Activated CD4-positive, alpha-beta T cell treated with anti-CD3 and anti-CD28 coated beads, Interleukin-2, amount 10 ng/mL, durations not matched to agents 24 days and 14 days (primary cell): Measurements from ENCODE around the gene DAAM1. TPM values are rescaled to one million over a fixed set of nuclear protein-coding genes. Genes with fewer than 3 reads are reported as not detected.

Experiments used
- DNase-seq: peaks from one replicate; pipeline ENCODE4 v3.0.0; 2022
- H3K27ac Mint-ChIP-seq: one replicate; pipeline ENCODE4 v1.8.0; 2022; ENCODE audit warnings: mild to moderate bottlenecking, mixed read lengths
- H3K27me3 Mint-ChIP-seq: one replicate; pipeline ENCODE4 v1.8.0; 2022; ENCODE audit warnings: mixed read lengths
- H3K36me3 Mint-ChIP-seq: one replicate; pipeline ENCODE4 v1.8.0; 2022; ENCODE audit warnings: low read depth, mild to moderate bottlenecking, mixed read lengths
- H3K4me1 Mint-ChIP-seq: one replicate; pipeline ENCODE4 v1.8.0; 2021; ENCODE audit warnings: mixed read lengths
- H3K4me3 Mint-ChIP-seq: one replicate; pipeline ENCODE4 v1.8.0; 2022; ENCODE audit warnings: mild to moderate bottlenecking, moderate library complexity, mixed read lengths
- H3K9me3 Mint-ChIP-seq: one replicate; pipeline ENCODE4 v1.8.0; 2021; ENCODE audit warnings: mixed read lengths
- intact Hi-C: fragments of 100-400 bp; cut with micrococcal nuclease; formaldehyde crosslinking; loops from one replicate; pipeline ENCODE4 v1.15.1; 2023
- total RNA-seq: library from RNA; stranded (reverse); gene quantifications from 2 replicates; pipeline ENCODE4 v1.2.3, GENCODE V29; 2022

DAAM1 gene
- total RNA-seq, 1 donor from 2014 or later: 7.2 TPM

DNA sequence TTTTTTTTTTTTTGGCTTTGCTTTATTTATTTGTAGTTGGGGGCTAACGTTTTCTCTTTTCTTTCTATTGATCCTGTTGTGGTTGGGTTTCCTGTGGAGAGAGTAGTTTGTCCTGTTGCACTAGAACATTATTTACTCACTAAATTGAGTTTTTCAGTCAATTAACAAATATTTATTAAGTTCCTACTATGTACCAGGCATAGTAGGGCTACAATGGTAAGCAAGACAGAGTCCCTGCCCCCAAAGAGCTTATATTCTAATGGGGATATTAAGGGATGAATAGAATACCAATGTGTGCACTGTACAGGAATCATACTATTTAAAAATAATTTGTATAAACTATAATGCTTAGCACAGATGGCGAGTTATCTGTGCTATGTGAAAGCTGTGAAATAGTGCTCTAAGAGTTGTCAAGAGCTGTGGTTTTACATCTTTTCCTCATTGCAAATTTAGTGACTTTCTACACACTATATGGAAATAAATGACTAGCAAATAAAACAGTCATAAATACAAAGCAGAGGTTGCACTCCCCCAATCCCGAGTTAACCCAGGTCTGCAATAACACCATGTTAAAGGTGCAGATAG, 181.8 kb downstream of the DAAM1 start:
- Mint-ChIP-seq H3K27me3 (peaks cover 4% of the 10 kb centered on the region), H3K36me3 (no peaks in the 10 kb centered on the region), H3K4me1 (no peaks in the 10 kb centered on the region), H3K4me3 (no peak overlapping the region), H3K27ac (no peak overlapping the region), H3K9me3 (no peaks in the 10 kb centered on the region)
- intact Hi-C loops: no loop called here
- DNase-seq: no peak

DNA sequence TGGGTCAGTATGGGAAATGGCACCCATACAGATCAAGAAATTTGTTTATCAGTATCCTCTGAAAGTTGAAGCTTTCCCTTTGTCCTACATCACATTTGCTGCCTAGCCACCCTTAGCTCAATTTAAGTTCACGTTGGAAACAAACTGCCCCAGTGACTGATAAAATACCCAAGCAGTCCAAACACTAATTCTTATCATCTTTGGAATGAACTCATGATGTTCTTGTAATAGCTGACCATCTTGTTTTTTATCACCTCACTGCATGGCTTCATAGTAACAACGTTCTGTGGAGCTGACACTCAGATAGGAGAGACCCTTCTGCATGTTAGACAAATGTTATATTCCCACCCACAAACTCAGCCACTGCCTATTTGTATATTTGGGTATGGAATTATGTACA, 183.3 kb downstream of the DAAM1 start:
- DNase-seq: no peak
- intact Hi-C loops: no loop called here
- peaks cover 4% of the 10 kb centered on the region for H3K27me3 Mint-ChIP-seq
- H3K4me1 Mint-ChIP-seq: no peaks in the 10 kb centered on the region
- H3K4me3 Mint-ChIP-seq: no peak overlapping the region
- no peak overlapping the region for H3K27ac Mint-ChIP-seq
- H3K9me3 Mint-ChIP-seq: no peaks in the 10 kb centered on the region
- H3K36me3 Mint-ChIP-seq: no peaks in the 10 kb centered on the region

DNA sequence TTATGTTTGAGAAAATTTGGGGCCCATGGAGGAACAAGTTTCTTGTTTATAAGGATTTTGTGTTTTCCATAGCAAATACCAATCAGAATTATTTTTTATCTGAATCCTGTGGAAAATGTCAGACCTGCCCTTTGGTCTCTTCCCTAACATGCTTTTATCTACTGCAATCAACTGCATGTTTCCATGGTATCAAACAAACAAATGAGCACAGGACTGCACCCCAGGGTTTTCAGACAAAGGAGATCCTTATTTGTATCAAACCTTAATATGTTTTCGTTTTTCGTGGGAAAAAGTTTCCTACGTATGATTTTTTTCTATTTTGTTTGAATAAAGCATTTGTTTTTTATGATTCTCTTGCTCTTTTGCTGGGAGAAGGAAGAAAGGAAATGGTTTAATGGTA, 185.6 kb downstream of the DAAM1 start:
- intact Hi-C loops: no loop called here
- no peaks in the 10 kb centered on the region for H3K4me1 Mint-ChIP-seq
- H3K36me3 Mint-ChIP-seq: no peaks in the 10 kb centered on the region
- H3K27ac Mint-ChIP-seq: no peak overlapping the region
- DNase-seq: no peak
- no peak overlapping the region for H3K4me3 Mint-ChIP-seq
- H3K9me3 Mint-ChIP-seq: no peaks in the 10 kb centered on the region
- H3K27me3 Mint-ChIP-seq: peaks cover 8% of the 10 kb centered on the region

DNA sequence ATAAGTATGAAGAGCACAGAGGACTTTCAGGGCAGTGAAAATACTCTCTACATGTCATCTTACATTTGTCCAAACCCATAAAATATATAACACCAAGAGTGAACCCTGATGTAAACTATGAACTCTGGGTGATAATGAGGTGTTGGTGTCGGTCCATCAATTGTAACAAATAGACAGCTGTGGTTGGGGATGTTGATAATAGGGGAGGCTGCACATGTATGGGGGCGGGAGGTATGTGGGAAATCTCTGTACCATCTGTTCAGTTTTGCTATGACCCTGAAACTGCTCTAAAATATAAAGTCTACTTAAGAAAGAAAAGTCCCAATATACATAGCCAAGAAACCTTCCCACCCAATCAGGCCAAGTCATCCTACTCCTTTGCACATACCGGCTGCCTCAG, 188.2 kb downstream of the DAAM1 start:
- Mint-ChIP-seq H3K27ac (no peak overlapping the region), H3K36me3 (no peaks in the 10 kb centered on the region), H3K9me3 (no peaks in the 10 kb centered on the region), H3K27me3 (peaks cover 11% of the 10 kb centered on the region), H3K4me1 (no peaks in the 10 kb centered on the region), H3K4me3 (no peak overlapping the region)
- intact Hi-C loops: no loop called here
- DNase-seq: peak; percentile 13

DNA sequence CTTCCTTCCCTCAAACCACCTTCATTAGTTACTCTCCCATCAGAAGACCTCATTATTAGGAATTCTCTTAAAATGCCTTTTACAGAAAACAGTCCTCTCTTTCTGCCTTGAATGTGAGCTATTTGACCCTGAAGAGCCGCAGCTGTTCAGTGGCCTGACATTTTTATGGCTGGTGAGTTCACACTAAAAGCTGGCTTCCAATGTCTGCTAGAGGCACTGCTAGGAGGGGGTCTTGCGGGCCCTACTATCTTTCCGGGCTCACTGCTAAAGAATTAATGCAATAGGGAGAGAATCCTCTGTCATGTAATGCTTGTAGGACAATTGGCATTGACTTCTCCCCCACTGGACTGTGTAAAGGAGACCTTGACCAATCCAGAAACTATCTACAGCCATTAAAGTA, 189.0 kb downstream of the DAAM1 start:
- Mint-ChIP-seq H3K4me3 (no peak overlapping the region), H3K9me3 (peaks cover 2% of the 10 kb centered on the region), H3K27me3 (peaks cover 13% of the 10 kb centered on the region), H3K27ac (no peak overlapping the region), H3K36me3 (no peaks in the 10 kb centered on the region), H3K4me1 (no peaks in the 10 kb centered on the region)
- peak; percentile 39 for DNase-seq
- intact Hi-C loops: no loop called here

DNA sequence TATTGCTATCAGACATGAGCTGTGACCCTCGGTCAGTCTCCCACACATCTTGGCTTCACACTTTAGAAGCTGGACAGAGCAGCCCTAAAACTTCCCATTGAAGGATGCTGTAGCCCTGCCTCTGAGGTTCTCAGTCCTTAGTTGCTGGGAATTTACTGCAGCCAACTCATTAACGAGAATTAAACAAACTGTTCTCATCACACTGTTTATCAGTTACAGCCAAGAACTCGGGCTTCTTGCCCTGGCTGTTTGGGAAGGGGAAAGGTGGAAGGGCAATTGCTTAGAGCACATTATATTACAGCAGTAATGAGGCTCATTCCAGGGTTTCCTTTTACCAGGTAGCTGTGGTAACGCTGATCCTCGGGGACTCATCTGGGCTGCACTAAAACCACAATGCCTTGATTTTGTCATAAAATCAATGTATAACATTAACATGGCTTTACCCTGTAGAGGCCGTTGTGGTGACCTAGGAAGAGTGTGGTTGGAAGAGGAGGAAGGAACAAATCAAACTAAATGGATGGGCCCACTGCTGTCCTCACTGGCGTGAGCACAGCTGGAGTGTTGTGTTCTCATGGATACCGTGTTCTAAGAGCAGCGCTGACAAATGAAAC, 189.6 kb downstream of the DAAM1 start:
- Mint-ChIP-seq H3K27ac (no peak overlapping the region), H3K4me3 (no peak overlapping the region), H3K9me3 (peaks cover 3% of the 10 kb centered on the region), H3K36me3 (no peaks in the 10 kb centered on the region), H3K4me1 (no peaks in the 10 kb centered on the region), H3K27me3 (peaks cover 19% of the 10 kb centered on the region)
- intact Hi-C loops: no loop called here
- DNase-seq: no peak

DNA sequence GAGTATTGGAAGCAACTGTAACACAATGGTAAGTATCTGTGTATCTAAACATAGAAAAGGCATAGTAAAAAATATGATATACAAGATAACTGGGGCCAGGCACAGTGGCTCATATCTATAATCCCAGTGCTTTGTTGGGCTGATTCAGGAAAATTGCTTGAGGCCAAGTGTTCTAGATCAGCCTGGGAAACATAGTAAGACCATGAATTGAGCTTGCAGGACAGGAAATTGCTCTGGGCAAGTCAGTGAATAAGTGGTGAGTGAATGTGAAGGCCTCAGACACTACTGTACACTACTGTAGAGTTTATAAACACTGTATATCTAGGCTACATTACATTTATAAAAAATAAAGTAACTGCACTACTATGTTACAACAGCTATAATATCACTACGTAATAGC, 201.5 kb downstream of the DAAM1 start:
- no peak for DNase-seq

DNA sequence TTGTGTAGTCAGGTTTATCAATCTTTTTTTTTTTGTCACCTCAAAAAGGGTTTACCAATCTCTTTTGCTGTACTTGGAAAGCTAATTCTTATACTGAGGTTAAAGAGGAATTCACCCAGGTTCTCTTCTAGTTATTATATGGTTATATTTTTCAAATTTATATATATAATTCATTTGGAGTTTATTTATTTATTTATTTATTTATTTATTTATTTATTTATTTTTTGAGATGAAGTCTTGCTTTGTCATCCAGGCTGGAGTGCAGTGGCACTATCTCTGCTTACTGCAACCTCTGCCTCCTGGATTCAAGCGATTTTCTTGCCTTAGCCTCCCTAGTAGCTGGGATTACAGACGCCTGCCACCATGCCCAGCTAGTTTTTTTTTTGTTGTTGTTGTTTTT, 202.9 kb downstream of the DAAM1 start:
- Mint-ChIP-seq H3K27me3 (peaks cover 3% of the 10 kb centered on the region), H3K4me1 (no peaks in the 10 kb centered on the region), H3K9me3 (no peaks in the 10 kb centered on the region), H3K4me3 (no peak overlapping the region), H3K27ac (no peak overlapping the region), H3K36me3 (no peaks in the 10 kb centered on the region)
- no peak for DNase-seq
- intact Hi-C loops: no loop called here

More for the DNA sequence above, 201.5 kb downstream of the DAAM1 start:
- Mint-ChIP-seq H3K27ac (no peak overlapping the region), H3K4me1 (no peaks in the 10 kb centered on the region), H3K9me3 (no peaks in the 10 kb centered on the region), H3K36me3 (no peaks in the 10 kb centered on the region), H3K4me3 (no peak overlapping the region), H3K27me3 (peaks cover 9% of the 10 kb centered on the region)
- intact Hi-C loops: no loop called here

DNA sequence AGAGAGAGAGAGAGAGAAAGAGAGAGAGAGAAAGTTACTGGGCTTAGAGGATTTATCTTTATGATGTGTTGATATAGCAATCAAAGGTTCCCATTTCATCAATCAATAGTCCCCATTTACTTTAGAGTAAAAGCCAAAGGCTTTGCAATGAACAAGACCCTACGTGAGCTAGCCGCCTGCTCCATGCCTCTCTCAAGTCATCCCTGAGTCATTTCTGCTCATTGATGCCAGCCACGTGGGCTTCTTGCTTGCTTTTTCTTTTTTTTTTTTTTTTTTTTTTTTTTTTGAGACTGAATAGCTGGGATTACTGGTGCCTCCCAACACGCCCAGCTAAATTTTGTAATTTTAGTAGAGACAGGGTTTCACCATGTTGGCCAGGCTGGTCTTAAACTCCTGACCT, 205.8 kb downstream of the DAAM1 start:
- intact Hi-C loops: no loop called here
- Mint-ChIP-seq H3K4me3 (no peak overlapping the region), H3K36me3 (no peaks in the 10 kb centered on the region), H3K27ac (no peak overlapping the region), H3K27me3 (peaks cover 2% of the 10 kb centered on the region), H3K9me3 (no peaks in the 10 kb centered on the region), H3K4me1 (peaks cover 10% of the 10 kb centered on the region)
- no peak for DNase-seq

DNA sequence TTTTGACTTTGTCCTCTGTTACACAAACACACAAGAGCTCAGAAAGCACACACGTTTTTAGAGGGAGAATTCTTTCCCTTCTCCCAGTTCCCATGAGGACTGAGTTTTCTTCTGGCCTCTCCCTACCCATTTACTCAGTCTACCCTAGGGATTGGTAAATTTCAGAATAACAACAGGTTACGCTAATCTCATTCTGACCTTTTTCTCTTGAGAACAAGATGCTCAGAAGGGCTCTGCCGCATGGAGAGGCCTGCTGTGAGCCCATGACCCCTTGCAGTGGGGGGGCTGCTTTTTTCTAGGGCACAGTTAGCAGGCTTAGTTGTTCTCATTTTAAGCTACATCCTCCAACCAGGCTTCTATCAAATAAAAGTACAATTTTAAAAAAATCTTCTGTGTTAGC, 207.2 kb downstream of the DAAM1 start:
- Mint-ChIP-seq H3K27me3 (peaks cover 2% of the 10 kb centered on the region), H3K36me3 (no peaks in the 10 kb centered on the region), H3K9me3 (no peaks in the 10 kb centered on the region), H3K4me3 (no peak overlapping the region), H3K4me1 (peaks cover 10% of the 10 kb centered on the region), H3K27ac (no peak overlapping the region)
- DNase-seq: no peak
- intact Hi-C loops: no loop called here

DNA sequence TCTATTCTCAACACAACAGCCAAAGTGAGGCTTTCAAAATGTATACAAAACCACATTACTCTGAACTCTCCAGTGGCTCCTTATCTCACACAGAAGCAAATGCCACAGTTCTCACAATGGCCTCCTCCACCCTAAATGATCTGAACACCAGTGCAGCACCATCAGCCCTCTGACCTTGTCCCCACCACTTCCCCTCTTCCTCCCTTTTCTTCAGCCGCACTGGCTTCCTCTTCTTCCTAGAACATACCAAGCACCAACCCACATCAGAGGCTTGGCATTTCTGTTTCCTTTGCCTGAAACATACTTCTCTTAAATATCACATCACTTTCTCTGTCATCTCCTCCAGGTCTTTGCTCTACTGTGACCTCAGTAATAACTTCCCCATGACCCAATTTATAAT, 210.4 kb downstream of the DAAM1 start:
- no peaks in the 10 kb centered on the region for H3K36me3 Mint-ChIP-seq
- peak; percentile 74 for DNase-seq
- peak overlapping the region; percentile 43 for H3K4me3 Mint-ChIP-seq
- intact Hi-C loops: no loop called here
- H3K4me1 Mint-ChIP-seq: peaks cover 10% of the 10 kb centered on the region
- peak overlapping the region; percentile 26 for H3K27ac Mint-ChIP-seq
- H3K27me3 Mint-ChIP-seq: peaks cover 8% of the 10 kb centered on the region
- H3K9me3 Mint-ChIP-seq: no peaks in the 10 kb centered on the region

DNA sequence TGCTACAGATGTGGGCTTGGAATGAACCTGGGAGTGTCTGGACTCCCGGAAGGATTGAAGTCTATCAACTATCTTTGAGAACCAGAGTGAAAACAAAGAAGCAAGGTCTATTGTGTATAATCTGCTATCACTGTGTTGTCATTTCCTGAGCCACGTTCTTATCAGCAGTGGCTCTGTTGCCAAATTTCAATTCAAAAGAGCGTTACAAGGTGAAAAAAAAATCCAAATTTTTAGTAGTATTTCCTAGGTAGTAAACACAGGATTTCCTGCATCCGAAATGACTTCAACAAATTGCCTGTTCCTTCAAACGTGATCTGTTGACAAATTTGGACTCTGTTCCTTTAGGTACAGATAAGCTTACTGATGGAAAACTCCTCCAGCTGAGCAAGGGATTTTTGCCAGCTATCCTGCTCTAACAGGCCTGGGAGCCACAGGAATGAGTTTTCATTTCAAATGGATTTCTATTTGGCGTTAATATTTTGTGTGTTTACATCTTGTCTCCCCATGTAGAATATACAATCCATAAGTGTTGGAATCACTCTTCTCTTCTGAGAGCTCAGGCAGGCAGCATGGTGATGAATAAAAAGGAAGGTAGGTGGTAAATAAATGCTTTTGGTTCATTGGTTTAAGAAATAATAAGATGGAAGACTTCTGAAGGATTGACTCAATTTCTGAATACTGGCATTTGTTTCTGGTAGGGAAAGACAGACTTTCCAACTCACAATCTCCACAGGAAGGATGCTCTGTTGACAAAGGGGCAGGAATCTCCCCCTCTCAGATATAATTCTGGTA, 218.2 kb downstream of the DAAM1 start:
- H3K27me3 Mint-ChIP-seq: peaks cover 10% of the 10 kb centered on the region
- no peak for DNase-seq
- H3K4me3 Mint-ChIP-seq: no peak overlapping the region
- H3K4me1 Mint-ChIP-seq: no peaks in the 10 kb centered on the region
- no peaks in the 10 kb centered on the region for H3K36me3 Mint-ChIP-seq
- H3K27ac Mint-ChIP-seq: no peak overlapping the region
- intact Hi-C loops: no loop called here
- peaks cover 7% of the 10 kb centered on the region for H3K9me3 Mint-ChIP-seq

DNA sequence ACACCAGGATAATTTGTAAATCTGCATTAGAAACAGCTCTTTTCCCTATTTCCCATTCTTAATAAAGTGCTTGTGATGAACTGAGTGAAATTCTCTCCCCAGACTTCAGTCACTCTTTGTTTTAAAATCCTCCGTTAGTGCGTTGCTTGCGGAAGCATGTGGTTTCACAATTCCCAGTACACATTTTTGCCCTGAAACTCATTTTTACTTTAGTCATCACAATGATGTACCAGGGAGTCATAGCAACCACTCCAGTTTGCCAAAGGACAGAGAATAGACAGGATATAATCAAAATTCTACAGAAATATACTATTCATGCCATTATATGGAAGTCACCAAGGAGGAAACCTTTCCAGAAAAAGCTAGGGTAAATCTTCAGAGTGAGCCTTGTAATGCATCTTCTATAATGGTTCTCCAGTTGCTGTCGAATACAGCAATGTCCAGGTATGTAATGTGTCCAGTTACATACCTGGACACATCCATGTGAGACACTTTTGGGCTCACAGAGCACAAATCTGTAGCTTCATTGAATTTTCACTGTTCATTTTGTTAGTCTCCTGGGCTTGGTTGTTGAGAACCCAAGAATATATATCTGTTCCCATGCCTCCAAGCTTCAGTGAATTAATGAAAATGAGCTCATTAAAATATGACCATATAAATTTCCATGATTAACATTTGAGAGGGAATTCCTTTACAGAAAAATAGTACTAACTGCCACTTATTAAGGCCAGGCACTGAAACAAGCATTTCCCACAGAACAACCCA, 219.0 kb downstream of the DAAM1 start:
- Mint-ChIP-seq H3K36me3 (no peaks in the 10 kb centered on the region), H3K4me1 (no peaks in the 10 kb centered on the region), H3K27me3 (peaks cover 10% of the 10 kb centered on the region), H3K4me3 (no peak overlapping the region), H3K9me3 (peaks cover 11% of the 10 kb centered on the region), H3K27ac (no peak overlapping the region)
- intact Hi-C loops: no loop called here
- no peak for DNase-seq
